GM19025 (cell line): ENCODE results near the gene ITGAE.
"Not testable (repeated sequence)": the region's sequence is repeated elsewhere in the genome, so short reads cannot be mapped to it uniquely, and the experiment has no call there.

Source experiments
- ATAC-seq: cut with Tn5 transposase; IDR thresholded peaks from one replicate; pipeline ENCODE4 v1.9.1; 2021; ENCODE audit warnings: mild to moderate bottlenecking, low read depth, moderate library complexity; ENCODE audit not compliant: unreplicated experiment

ITGAE gene

GRCh38 chr17:3702041-3702539 lies 98.9 kb downstream of the ITGAE start:
- not testable (repeated sequence) for ATAC-seq

- no peak for ATAC-seq
These were observed 101.0 kb downstream of the ITGAE start for GRCh38 chr17:3699951-3700350.

- no peak for ATAC-seq
These were observed 102.8 kb downstream of the ITGAE start for GRCh38 chr17:3698139-3698538.

GRCh38 chr17:3697103-3697476 lies 103.9 kb downstream of the ITGAE start:
- no peak for ATAC-seq

GRCh38 chr17:3695723-3696411 lies 105.1 kb downstream of the ITGAE start, which contains the start of gene P2RX5:
TSS of gene P2RX5 (minus strand) at chr17:3696155. CDS start at chr17:3696005, 150 bp downstream.
- ATAC-seq, result no peak

- no peak for ATAC-seq
These were observed 105.8 kb downstream of the ITGAE start for GRCh38 chr17:3695129-3695722.

GRCh38 chr17:3693829-3694231 lies 107.2 kb downstream of the ITGAE start:
- peak; percentile 39 for ATAC-seq

- ATAC-seq, result no peak
These were observed 107.8 kb downstream of the ITGAE start for GRCh38 chr17:3693141-3693540.

GRCh38 chr17:3692346-3692745 lies 108.6 kb downstream of the ITGAE start:
- ATAC-seq, result no peak

- ATAC-seq, result no peak
These were observed 109.3 kb downstream of the ITGAE start for GRCh38 chr17:3691617-3692067.

GRCh38 chr17:3690094-3690715 lies 110.8 kb downstream of the ITGAE start:
- no peak for ATAC-seq

- ATAC-seq, result no peak
These were observed 111.5 kb downstream of the ITGAE start for GRCh38 chr17:3689262-3690093.

- no peak for ATAC-seq
These were observed 112.1 kb downstream of the ITGAE start for GRCh38 chr17:3688852-3689261.

- ATAC-seq, result no peak
These were observed 112.9 kb downstream of the ITGAE start for GRCh38 chr17:3688027-3688553.

- ATAC-seq, result no peak
These were observed 115.8 kb downstream of the ITGAE start for GRCh38 chr17:3685174-3685573.

GRCh38 chr17:3683054-3683511 lies 117.9 kb downstream of the ITGAE start:
- no peak for ATAC-seq

- ATAC-seq, result no peak
These were observed 119.0 kb downstream of the ITGAE start for GRCh38 chr17:3682033-3682432.

GRCh38 chr17:3681565-3681964 lies 119.4 kb downstream of the ITGAE start:
- no peak for ATAC-seq

GRCh38 chr17:3681057-3681456 lies 119.9 kb downstream of the ITGAE start:
- ATAC-seq, result no peak

- no peak for ATAC-seq
These were observed 121.4 kb downstream of the ITGAE start for GRCh38 chr17:3679531-3680126.
